ENCODE measurements around the gene HTR1B. TPM values are rescaled to one million over a fixed set of nuclear protein-coding genes. Genes with fewer than 3 reads are reported as not detected.

Gene HTR1B
- total RNA-seq, 2 experiments from 2014 or later = not detected

DNA sequence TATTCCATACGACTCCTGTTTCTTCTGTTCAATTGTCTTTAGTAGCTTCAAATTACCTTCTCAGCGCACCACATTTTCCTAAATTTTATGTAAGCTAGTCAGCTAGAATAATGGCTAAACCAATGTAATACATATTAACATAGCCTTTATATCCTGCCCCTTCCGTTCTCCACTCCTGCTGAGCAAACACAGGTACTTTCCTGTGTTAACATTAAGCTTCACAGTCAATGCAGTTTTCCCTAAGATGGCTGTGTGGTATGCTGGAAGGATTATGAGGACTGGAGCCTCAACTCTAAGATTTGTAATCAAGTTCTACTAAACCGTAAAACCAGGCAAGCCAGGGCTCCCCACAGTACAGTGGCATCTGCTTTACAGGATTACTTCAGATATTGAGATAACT is 29.4 kb downstream of the HTR1B start:
- Mint-ChIP-seq H3K9me3 (no peaks in the 10 kb centered on the region), H3K36me3 (no peaks in the 10 kb centered on the region), H3K4me3 (no peak overlapping the region), H3K4me1 (no peaks in the 10 kb centered on the region), H3K27me3 (no peaks in the 10 kb centered on the region), H3K27ac (no peak overlapping the region)
- no peak for DNase-seq

DNA sequence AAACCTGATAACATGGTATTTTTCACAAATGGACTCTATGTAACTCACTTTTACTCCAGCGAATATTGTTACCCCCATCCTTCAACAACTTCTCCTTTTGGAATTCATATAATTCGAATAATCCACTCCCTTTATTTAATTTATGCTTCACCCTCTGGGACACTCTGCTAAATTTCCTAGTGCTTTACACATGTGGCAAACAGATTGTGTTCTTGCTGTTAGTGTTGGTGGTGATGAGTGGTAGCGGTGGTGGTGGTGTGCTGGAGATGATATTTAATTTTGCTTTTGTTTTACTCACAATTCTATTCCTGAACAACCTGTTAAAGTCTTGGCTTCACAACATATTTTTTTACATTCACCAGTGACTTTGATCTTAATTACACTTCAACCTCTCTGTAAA is 32.8 kb downstream of the HTR1B start:
- no peak overlapping the region for H3K27ac Mint-ChIP-seq
- H3K27me3 Mint-ChIP-seq = no peaks in the 10 kb centered on the region
- DNase-seq = no peak
- H3K4me1 Mint-ChIP-seq = no peaks in the 10 kb centered on the region
- no peaks in the 10 kb centered on the region for H3K9me3 Mint-ChIP-seq
- no peak overlapping the region for H3K4me3 Mint-ChIP-seq
- no peaks in the 10 kb centered on the region for H3K36me3 Mint-ChIP-seq

DNA sequence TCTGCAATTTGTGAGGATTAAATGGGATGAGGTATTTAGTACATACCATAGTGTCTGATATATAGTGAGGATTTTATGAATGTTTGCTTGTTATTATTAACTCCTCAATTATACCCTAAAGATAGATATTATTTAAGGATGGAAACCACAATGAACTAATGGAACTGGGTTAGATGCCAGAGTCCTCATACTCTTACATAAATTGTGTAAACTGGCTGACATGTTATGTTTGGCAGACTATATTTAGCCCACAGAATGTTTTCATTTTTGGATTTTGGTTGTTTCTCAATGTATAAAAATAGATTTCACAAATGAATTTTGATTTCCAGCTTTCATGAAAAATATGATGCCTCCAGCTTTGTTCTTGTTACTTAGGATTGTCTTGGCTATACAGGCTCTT is 37.6 kb downstream of the HTR1B start:
- no peaks in the 10 kb centered on the region for H3K9me3 Mint-ChIP-seq
- no peak for DNase-seq

DNA sequence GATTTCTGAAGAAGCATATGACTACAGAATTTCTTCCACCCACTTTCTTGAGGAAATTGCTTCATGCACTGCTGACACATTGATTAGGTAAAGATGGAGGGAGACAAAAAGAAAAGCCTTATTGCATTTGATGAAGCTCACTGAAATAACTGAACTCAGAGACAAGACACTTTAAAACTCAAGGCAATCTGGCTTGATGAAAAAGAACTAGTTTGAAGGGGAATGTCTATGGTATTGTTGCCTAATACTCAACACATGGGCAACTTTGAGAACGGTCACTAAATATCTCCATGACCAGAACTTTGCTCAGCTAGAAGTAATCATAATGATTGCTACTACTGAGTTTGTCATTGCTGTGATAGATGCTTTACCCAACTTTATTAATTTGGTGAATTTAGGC is 38.1 kb downstream of the HTR1B start:
- no peaks in the 10 kb centered on the region for H3K36me3 Mint-ChIP-seq
- H3K4me1 Mint-ChIP-seq = no peaks in the 10 kb centered on the region
- DNase-seq = no peak
- no peaks in the 10 kb centered on the region for H3K9me3 Mint-ChIP-seq
- no peak overlapping the region for H3K27ac Mint-ChIP-seq
- H3K4me3 Mint-ChIP-seq = no peak overlapping the region
- no peaks in the 10 kb centered on the region for H3K27me3 Mint-ChIP-seq

More for the DNA sequence above, 37.6 kb downstream of the HTR1B start:
- Mint-ChIP-seq H3K36me3 (no peaks in the 10 kb centered on the region), H3K27ac (no peak overlapping the region), H3K27me3 (no peaks in the 10 kb centered on the region), H3K4me1 (no peaks in the 10 kb centered on the region), H3K4me3 (no peak overlapping the region)

DNA sequence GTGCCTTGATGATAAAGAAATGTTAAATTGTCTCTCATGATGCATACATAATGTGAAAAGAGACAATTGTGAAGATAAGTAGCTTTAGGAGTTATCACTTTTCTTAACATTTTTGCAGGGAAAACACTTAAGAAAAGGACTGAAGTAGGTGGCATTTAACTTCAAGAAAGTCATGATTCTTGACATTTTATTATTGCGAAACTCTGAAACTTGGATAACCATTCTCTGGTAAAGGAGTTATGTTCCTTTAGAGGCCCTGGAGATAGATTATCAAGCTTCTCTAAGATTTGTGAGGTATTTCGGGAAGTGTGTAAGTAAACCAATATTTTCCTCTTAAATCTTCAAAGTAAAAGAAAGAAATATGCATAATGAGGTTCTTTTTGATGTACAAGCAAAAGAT is 38.5 kb downstream of the HTR1B start:
- Mint-ChIP-seq H3K27ac (no peak overlapping the region), H3K36me3 (no peaks in the 10 kb centered on the region), H3K9me3 (no peaks in the 10 kb centered on the region), H3K4me1 (no peaks in the 10 kb centered on the region), H3K4me3 (no peak overlapping the region), H3K27me3 (no peaks in the 10 kb centered on the region)
- no peak for DNase-seq

DNA sequence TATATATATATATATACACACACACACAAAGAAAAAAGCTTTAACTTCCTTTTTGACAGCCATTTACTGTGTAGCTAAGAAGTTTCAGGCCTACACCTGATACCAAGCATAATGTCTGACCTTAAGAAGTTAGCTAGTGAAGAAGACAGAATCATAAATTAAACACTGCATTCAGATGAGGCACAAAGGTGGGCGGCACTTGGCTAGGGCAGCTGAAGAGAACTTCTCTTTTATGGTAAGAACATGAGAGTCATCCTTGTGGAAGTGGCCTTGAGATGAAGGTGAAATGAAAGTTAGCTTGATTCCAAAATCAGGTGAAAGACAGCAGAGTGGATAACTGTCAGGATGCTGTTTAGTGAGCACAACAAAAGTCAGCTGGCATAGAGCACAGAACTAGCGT is 46.5 kb downstream of the HTR1B start:
- Mint-ChIP-seq H3K4me1 (no peaks in the 10 kb centered on the region), H3K4me3 (no peak overlapping the region), H3K9me3 (no peaks in the 10 kb centered on the region), H3K36me3 (no peaks in the 10 kb centered on the region), H3K27ac (no peak overlapping the region), H3K27me3 (no peaks in the 10 kb centered on the region)
- DNase-seq = no peak

DNA sequence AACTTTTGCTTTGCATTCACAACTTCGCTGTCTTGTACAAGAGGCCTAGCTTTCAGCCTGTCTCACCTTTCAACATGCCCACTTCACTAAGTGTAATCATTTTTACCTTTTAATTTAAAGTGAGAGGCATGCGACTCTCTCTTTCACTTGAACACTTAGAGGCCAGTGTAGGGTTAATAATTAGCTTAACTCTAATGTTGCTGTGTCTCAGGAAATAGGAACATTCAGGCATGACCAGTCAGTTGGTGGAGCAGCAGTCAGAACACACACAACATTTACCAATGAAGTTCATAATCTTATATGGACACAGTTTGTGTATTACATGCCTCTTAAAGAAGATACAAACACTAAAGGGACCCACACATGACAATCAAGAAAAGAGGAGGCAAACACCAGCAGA is 47.6 kb downstream of the HTR1B start:
- no peak for DNase-seq
- H3K36me3 Mint-ChIP-seq = no peaks in the 10 kb centered on the region
- H3K4me3 Mint-ChIP-seq = no peak overlapping the region
- H3K27me3 Mint-ChIP-seq = no peaks in the 10 kb centered on the region
- no peaks in the 10 kb centered on the region for H3K4me1 Mint-ChIP-seq
- no peak overlapping the region for H3K27ac Mint-ChIP-seq
- H3K9me3 Mint-ChIP-seq = no peaks in the 10 kb centered on the region

Other genes starting within 250 kb of the HTR1B start
- under 1 TPM in 1 of 2 experiments, not detected in 1; 0.04 TPM for gene MEI4, start 189.5 kb upstream of the HTR1B start, total RNA-seq